H1 (cell line): ENCODE measurements around the gene TSR3. TPM values are rescaled to one million over a fixed set of nuclear protein-coding genes. Genes with fewer than 3 reads are reported as not detected.

Source experiments
- ATF2 ChIP-seq: IDR thresholded peaks from 2 replicates; pipeline ENCODE4 v1.6.1; 2012; ENCODE audit warnings: low read length, inconsistent platforms
- ATF3 ChIP-seq: IDR thresholded peaks from 2 replicates; pipeline ENCODE4 v1.6.1; 2011; ENCODE audit warnings: low read depth, mild to moderate bottlenecking, low read length; ENCODE audit not compliant: insufficient read depth
- BACH1 ChIP-seq: IDR thresholded peaks from 2 replicates; pipeline ENCODE4 v1.6.1; 2012; ENCODE audit warnings: low read length, improper control_type of control experiment
- CBX5 ChIP-seq: fragments of 300-800, 300-1000 bp; sonication (generic); IDR thresholded peaks from 2 replicates; pipeline ENCODE4 v1.7.1; 2016; ENCODE audit warnings: antibody characterized with exemption, low read length, low read depth
- CHD7 ChIP-seq: fragments of 300-600 bp; sonication (generic); IDR thresholded peaks from 2 replicates; pipeline ENCODE4 v1.7.1; 2012; ENCODE audit warnings: low read length, moderate library complexity, mild to moderate bottlenecking, inconsistent platforms; ENCODE audit not compliant: insufficient replicate concordance
- CREB1 ChIP-seq: IDR thresholded peaks from 2 replicates; pipeline ENCODE4 v1.6.1; 2012; ENCODE audit warnings: inconsistent platforms
- CTBP2 ChIP-seq: IDR thresholded peaks from 2 replicates; pipeline ENCODE4 v1.7.0; 2011; ENCODE audit warnings: borderline replicate concordance, mild to moderate bottlenecking, moderate library complexity, mixed read lengths, low read length; ENCODE audit not compliant: insufficient read depth, insufficient read length
- RNF2 ChIP-seq: fragments of 200-900, 300-1000 bp; sonication (generic); IDR thresholded peaks from 2 replicates; pipeline ENCODE4 v1.7.1; 2016; ENCODE audit warnings: borderline replicate concordance, low read depth, mild to moderate bottlenecking, antibody characterized with exemption, low read length; ENCODE audit not compliant: poor library complexity, severe bottlenecking; ENCODE audit errors: missing control alignments
- polyA plus RNA-seq, 7 experiments: library from polyadenylated mRNA; depleted of rRNA in 3 of 7; stranded (reverse) in 5 of 7; unstranded in 2 of 7; fragments of >200 nt in 5 of 7; fragments of 200-250 nt in 2 of 7; gene quantifications; 1 replicate in 5 of 7; 2 replicates in 1 of 7; 4 replicates in 1 of 7; pipeline versions ENCODE4 v1.2.1 to v1.2.3, GENCODE V29; 2011 to 2013; ENCODE audit warnings: missing spikeins in 2 of 7, mixed read lengths in 2 of 7
- total RNA-seq: library from RNA; stranded (reverse); fragmentation: NEBNext Ultra II Directional; extraction: Animal tissue kit (Norgen Biotek cat#: 25700); gene quantifications from 2 replicates; pipeline ENCODE4 v1.2.1, GENCODE V29; 2021

TSR3 gene
- total and polyA plus RNA-seq, 2 of the 8 experiments (the other 6 are each of a cell fraction or from before 2014, with no cell fraction given) = 43.1 to 52.3 TPM

- no peak for TF ChIP-seq CHD7
- no peak for TF ChIP-seq CBX5
- TF ChIP-seq ATF3 = no peak
- TF ChIP-seq CTBP2 = no peak
- no peak for TF ChIP-seq CREB1
- no peak for TF ChIP-seq RNF2
- no peak for TF ChIP-seq ATF2
- TF ChIP-seq BACH1 = no peak
Observed at GRCh38 chr16:1377406-1378010, 25.8 kb upstream of the TSR3 start (continued).
